KMS-11 (cell line): ENCODE data around the gene HABP4.

ENCODE experiments used
- H2AFZ ChIP-seq: fragments of 200-600 bp; sonication (generic); 2 replicates; pipeline ENCODE4 v1.6.1; 2016; ENCODE audit warnings: antibody characterized with exemption, mixed run types, low read depth
- H3K27ac ChIP-seq: fragments of 200-600 bp; sonication (generic); 2 replicates; pipeline ENCODE4 v1.6.1; 2016; ENCODE audit warnings: mild to moderate bottlenecking, mixed run types
- H3K27me3 ChIP-seq: fragments of 200-600 bp; sonication (generic); 2 replicates; pipeline ENCODE4 v1.6.1; 2017; ENCODE audit warnings: mild to moderate bottlenecking, low read depth, mixed run types, moderate library complexity; ENCODE audit not compliant: insufficient read depth
- H3K36me3 ChIP-seq: fragments of 200-600 bp; sonication (generic); 2 replicates; pipeline ENCODE4 v1.6.1; 2017; ENCODE audit warnings: mild to moderate bottlenecking, mixed run types; ENCODE audit not compliant: insufficient read depth
- H3K4me1 ChIP-seq: fragments of 200-600 bp; sonication (generic); 2 replicates; pipeline ENCODE4 v1.6.1; 2016; ENCODE audit warnings: mild to moderate bottlenecking, low read depth, mixed run types; ENCODE audit not compliant: poor library complexity, severe bottlenecking
- H3K4me2 ChIP-seq: fragments of 200-600 bp; sonication (generic); 2 replicates; pipeline ENCODE4 v1.7.0; 2016; ENCODE audit warnings: mild to moderate bottlenecking, mixed run types
- H3K4me3 ChIP-seq: fragments of 200-600 bp; sonication (generic); IDR thresholded peaks from 2 replicates; pipeline ENCODE4 v1.6.1; 2017; ENCODE audit warnings: low read depth, low read length, mixed read lengths; ENCODE audit not compliant: insufficient read depth
- H3K79me2 ChIP-seq: fragments of 200-600 bp; sonication (generic); 2 replicates; pipeline ENCODE4 v1.6.1; 2016; ENCODE audit warnings: low read depth, mixed run types; ENCODE audit not compliant: insufficient read depth
- H3K9ac ChIP-seq: fragments of 200-600 bp; sonication (generic); 2 replicates; pipeline ENCODE4 v1.6.1; 2016; ENCODE audit warnings: mild to moderate bottlenecking, mixed run types
- H4K20me1 ChIP-seq: fragments of 200-600 bp; sonication (generic); 2 replicates; pipeline ENCODE4 v1.6.1; 2016; ENCODE audit warnings: mild to moderate bottlenecking, mixed run types; ENCODE audit not compliant: insufficient read depth
- TF ChIP-seq, protein P1 (sequence below): fragments of 200-600 bp; sonication (generic); conservative IDR thresholded peaks from 2 replicates; pipeline ENCODE4 v1.6.1; 2017; ENCODE audit warnings: low read depth, mild to moderate bottlenecking, antibody characterized with exemption, low read length, moderate library complexity, mixed read lengths

HABP4 gene, protein sequence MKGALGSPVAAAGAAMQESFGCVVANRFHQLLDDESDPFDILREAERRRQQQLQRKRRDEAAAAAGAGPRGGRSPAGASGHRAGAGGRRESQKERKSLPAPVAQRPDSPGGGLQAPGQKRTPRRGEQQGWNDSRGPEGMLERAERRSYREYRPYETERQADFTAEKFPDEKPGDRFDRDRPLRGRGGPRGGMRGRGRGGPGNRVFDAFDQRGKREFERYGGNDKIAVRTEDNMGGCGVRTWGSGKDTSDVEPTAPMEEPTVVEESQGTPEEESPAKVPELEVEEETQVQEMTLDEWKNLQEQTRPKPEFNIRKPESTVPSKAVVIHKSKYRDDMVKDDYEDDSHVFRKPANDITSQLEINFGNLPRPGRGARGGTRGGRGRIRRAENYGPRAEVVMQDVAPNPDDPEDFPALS

GRCh38 chr9:96449845-96450612, at the start of gene HABP4:
Gene HABP4 (plus strand): TSS chr9:96450169. CDS start chr9:96450280, 111 bp downstream.
- no peak within 1 kb of the TSS for H3K27ac ChIP-seq
- H3K36me3 ChIP-seq, result no peaks in the 10 kb centered on the region
- H3K9ac ChIP-seq, result peak within 1 kb of the TSS; percentile 11; the same call in 1 of the 2 replicates
- peaks cover 16% of the 10 kb centered on the region for H3K4me1 ChIP-seq
- no peaks in the 10 kb centered on the region for H4K20me1 ChIP-seq
- H3K27me3 ChIP-seq, result no peaks in the 10 kb centered on the region
- H3K4me3 ChIP-seq, result no peak within 1 kb of the TSS
- TF ChIP-seq, protein P1, sequence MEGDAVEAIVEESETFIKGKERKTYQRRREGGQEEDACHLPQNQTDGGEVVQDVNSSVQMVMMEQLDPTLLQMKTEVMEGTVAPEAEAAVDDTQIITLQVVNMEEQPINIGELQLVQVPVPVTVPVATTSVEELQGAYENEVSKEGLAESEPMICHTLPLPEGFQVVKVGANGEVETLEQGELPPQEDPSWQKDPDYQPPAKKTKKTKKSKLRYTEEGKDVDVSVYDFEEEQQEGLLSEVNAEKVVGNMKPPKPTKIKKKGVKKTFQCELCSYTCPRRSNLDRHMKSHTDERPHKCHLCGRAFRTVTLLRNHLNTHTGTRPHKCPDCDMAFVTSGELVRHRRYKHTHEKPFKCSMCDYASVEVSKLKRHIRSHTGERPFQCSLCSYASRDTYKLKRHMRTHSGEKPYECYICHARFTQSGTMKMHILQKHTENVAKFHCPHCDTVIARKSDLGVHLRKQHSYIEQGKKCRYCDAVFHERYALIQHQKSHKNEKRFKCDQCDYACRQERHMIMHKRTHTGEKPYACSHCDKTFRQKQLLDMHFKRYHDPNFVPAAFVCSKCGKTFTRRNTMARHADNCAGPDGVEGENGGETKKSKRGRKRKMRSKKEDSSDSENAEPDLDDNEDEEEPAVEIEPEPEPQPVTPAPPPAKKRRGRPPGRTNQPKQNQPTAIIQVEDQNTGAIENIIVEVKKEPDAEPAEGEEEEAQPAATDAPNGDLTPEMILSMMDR, result no peak
- H2AFZ ChIP-seq, result peak within 1 kb of the TSS; percentile 84
- no peaks in the 10 kb centered on the region for H3K79me2 ChIP-seq
- peak within 1 kb of the TSS; percentile 88 for H3K4me2 ChIP-seq

- H3K4me1 ChIP-seq, result peaks cover 13% of the 10 kb centered on the region
- H3K36me3 ChIP-seq, result peaks cover 7% of the 10 kb centered on the region; the same call in 1 of the 2 replicates
- H3K27me3 ChIP-seq, result no peaks in the 10 kb centered on the region
- H3K9ac ChIP-seq, result no peak overlapping the region
- TF ChIP-seq, protein P1, result no peak
- H2AFZ ChIP-seq, result no peak overlapping the region
- H4K20me1 ChIP-seq, result peaks cover 26% of the 10 kb centered on the region; the same call in 1 of the 2 replicates
- H3K4me2 ChIP-seq, result no peak overlapping the region
- no peak overlapping the region for H3K27ac ChIP-seq
- peaks cover 96% of the 10 kb centered on the region for H3K79me2 ChIP-seq
- H3K4me3 ChIP-seq, result no peak overlapping the region
Measured at GRCh38 chr9:96408409-96409280, 41.3 kb upstream of the HABP4 start.

- TF ChIP-seq, protein P1, result no peak
- peaks cover 96% of the 10 kb centered on the region for H3K79me2 ChIP-seq
Measured at GRCh38 chr9:96411129-96411838, 38.7 kb upstream of the HABP4 start.

More at GRCh38 chr9:96411129-96411838, 38.7 kb upstream of the HABP4 start:
- Histone ChIP-seq H3K27ac (no peak overlapping the region), H3K9ac (no peak overlapping the region), H3K4me2 (no peak overlapping the region), H4K20me1 (peaks cover 26% of the 10 kb centered on the region; the same call in 1 of the 2 replicates), H3K4me3 (no peak overlapping the region), H2AFZ (no peak overlapping the region), H3K4me1 (peaks cover 29% of the 10 kb centered on the region), H3K36me3 (peaks cover 7% of the 10 kb centered on the region; the same call in 1 of the 2 replicates), H3K27me3 (no peaks in the 10 kb centered on the region)
